NCI-H2029 (cell line): Measurements from ENCODE around the gene COX6B1.
A peak's percentile ranks its signal among the peaks of the same experiment; 100 is the strongest.
"Not testable (repeated sequence)": the region's sequence is repeated elsewhere in the genome, so short reads cannot be mapped to it uniquely, and the experiment has no call there.

Experiments used
- DNase-seq: peaks from one replicate; lab custom pipeline; 2025; lab: John Stamatoyannopoulos, UW

Gene COX6B1

DNA sequence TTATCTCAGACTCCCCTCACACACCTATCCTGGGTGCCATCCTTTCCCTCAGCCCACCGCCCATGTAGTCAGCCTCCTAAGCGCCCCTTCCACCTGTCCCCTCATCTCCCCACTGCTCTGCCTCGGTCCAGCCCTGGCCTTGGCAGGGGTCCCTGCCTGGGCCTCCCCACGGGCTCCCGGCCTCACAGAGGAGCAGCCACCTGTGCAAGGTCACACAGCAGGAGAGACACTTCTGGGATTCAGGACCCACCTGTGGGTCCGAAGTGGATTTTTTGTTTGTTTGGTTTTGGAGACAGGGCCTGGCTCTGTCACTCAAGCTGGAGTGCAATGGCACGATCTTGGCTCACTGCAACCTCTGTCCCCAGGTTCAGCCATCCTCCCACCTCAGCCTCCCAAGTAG lies 17.5 kb downstream of the COX6B1 start:
- no peak for DNase-seq

DNA sequence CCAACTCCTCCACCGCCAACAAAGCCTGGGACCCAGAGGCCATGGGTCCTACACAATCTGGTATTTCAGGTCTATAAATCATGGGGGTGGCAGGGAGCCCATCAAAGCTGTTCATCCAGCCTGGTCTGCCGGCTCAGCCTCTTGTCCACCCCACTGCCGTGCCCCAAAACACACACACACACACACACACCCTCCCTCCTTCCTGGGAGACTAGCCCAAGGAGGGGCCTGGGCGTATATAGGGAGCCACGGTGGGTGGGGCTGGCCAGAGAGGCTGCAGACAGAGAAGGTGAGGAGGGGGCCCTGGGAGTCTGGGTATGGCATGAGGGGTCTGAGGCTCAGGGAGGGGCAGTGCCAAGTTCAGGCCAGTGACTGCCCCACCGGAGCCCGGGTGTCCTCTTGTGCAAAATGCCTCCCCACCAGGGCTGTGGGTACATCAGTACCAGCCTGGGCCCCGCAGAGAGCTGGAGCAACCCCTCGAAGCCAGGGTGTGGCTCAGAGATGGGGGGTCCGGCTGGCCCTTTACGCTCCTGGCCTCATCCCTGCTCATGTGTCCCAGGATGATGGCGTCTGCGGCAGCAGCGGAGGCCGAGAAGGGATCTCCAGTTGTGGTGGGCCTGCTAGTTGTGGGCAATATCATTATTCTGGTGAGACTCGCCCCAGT lies 18.3 kb downstream of the COX6B1 start, which contains the start of gene UPK1A:
Gene UPK1A (plus strand): TSS at position 267 of the 663 bp plus-strand sequence. CDS start 296 bp downstream, at position 563.
- DNase-seq, result no peak

DNA sequence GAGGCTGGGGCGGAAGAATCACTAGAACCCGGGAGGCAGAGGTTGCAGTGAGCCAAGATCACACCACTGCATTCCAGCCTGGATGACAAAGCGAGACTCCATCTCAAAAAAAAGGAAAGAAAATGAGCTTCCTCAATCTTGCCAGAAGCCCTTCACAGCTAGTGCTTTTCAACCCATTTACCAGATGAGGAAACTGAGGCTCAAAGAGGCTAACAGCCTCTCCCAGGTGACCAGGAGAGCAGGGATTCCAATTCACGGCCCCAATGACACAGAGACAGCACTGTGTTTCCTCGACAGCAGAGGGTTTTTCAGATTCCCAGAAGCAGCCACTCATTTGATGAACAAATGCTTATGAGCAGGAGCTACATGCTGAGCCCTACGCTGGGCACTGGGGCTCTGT lies 21.4 kb downstream of the COX6B1 start:
- DNase-seq, result no peak

DNA sequence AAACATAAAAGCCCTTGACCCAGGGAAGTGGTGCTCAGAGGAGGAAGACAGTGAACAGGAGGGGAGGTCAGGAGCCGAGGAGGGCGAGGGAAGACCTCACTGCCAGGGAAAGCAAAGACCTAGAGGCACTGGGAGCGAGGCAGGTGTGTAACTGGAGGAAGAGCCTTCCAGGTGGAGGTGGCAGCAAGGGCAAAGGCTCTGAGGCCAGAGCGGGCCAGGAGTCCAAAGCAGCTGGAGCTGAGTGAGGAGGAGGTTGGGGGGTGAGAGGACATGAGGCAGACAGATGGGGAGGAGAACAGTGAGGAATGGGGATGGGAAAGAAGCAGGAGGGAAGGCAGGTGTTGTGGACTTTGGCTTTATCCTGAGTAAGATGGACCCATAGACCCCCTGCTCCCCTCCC lies 21.9 kb downstream of the COX6B1 start:
- DNase-seq, result no peak

DNA sequence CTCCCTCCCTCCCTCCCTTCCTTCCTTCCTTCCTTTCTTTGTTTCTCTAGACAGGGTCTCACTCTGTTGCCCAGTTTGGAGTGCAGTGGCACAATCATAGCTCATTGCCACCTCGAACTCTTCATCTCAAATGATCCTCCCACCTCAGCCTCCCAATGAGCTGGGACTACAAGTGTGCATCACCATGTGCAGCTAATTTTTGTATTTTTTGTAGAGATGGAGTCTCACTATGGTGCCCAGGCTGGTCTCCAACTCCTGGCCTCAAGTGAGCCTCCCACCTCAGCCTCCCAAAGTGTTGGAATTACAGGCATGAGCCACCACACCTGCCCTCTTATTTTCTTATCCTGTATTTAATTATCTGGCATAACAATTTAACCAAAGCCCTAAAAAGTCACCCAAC lies 22.6 kb downstream of the COX6B1 start:
- DNase-seq, result no peak

DNA sequence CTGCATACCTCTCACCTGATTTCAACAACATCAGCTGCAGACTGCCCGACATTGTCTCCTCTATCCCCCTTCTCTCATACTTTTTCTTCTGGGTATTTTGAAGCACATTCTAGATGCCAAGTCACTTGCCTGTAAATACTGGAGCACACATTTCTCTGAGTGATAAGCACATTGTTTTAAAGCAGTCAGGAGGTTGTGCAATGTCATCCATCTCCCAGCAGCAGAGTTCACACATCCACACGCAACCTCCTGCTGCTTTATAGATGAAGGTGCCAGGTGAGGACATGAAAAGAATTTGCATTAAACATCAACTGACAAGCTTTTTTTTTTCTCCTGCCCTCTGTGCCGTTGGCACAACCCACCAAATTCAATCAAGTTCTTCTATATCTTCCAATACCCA lies 23.7 kb downstream of the COX6B1 start:
- DNase-seq, result no peak

DNA sequence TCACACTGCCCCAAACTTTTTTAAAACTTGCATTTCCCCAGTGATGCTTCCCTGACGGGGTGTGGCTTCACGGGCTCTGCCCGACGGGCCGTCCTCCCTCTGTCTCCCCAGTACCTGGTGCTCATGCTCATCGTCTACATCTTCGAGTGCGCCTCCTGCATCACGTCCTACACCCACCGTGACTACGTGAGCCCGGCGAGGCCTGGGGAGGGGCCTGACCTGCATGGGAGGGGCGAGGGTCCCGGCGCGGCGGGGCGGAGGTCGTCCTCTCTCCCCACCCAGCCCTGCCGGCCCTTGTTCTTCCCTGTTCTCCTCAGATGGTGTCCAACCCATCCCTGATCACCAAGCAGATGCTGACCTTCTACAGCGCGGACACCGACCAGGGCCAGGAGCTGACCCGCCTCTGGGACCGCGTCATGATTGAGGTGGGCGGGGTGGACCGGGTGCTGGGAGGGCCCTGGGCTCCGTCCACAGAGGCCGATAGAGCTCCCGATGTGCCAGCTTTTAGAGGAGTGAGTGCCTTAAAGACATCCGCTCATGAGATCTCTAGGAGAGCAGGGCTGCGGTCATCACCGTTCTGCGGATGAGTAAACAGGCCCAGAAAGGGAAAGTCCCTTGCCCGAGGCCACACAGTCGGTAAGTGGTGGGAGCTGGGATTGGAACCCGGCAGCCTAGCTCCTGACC lies 25.1 kb downstream of the COX6B1 start:
- no peak for DNase-seq

DNA sequence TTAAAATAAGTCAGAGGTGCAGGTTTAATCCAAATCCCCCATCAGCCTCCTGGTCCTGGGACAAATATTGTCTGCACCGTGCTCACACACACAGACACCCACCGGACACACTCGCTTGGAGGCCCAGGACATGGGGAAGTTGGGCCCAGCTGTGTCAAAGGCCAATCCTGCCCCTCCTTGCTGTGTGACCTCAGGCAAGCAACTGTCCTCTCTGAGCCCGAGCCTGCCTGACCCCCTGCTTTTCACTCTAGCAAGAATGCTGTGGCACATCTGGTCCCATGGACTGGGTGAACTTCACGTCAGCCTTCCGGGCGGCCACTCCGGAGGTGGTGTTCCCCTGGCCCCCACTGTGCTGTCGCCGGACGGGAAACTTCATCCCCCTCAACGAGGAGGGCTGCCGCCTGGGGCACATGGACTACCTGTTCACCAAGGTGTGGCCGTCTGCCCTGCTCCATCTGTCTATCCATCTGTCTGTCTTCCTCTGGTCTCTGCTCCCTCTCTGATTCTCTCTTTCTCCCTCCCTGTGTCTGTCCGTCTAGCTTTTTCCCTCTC lies 27.5 kb downstream of the COX6B1 start:
- DNase-seq, result no peak

DNA sequence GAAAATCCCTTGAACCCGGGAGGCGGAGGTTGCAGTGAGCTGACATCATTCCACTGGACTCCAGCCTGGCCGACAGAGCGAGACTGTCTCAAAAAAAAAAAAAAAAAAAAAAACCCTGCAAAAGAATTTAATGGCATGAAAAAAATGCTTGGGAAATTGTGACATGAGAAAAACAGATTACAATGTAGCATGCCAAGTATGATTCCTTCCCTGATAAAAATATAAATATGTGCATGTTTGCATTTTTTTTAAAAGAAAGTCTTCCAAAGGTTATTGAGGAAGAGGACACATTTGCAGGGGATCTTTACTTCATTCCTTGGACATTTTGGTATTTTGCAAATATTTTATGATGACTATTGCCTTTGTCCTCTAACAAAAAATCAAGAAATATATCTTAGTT lies 41.7 kb downstream of the COX6B1 start:
- DNase-seq, result no peak

DNA sequence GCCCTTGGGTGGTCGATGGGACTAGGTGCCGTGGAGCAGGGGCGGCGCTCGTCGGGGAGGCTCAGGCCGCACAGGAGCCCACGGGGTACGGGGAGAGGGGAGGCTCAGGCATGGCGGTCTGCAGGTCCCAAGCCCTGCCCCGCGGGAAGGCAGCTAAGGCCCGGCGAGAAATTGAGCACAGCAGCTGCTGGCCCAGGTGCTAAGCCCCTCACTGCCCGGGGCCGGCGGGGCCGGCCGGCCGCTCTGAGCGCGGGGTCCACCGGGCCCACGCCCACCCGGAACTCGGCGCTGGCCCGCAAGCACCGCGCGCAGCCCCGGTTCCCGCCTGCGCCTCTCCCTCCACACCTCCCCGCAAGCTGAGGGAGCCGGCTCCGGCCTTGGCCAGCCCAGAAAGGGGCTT lies 43.0 kb downstream of the COX6B1 start:
- DNase-seq, result not testable (repeated sequence)

DNA sequence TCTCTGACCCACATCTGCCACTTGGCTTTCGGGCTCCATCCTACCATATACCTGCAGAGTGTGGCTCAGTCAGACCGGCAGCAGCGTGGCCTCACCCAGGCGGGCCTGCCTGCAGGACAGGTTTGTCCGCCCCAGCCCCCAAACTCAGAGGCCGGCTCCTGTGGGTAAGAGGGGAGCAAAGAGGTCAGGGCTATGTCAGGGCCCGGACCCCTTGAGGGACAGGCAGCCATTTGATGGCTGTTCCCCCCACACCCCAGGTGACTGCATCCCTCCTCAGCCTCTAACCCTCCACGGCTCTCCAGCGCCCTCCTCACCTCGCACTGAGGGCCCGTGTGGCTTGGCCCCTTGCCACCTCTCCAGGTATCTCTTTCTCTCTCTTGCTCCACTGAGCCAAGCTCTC lies 43.9 kb downstream of the COX6B1 start:
- peak; percentile 53 for DNase-seq

DNA sequence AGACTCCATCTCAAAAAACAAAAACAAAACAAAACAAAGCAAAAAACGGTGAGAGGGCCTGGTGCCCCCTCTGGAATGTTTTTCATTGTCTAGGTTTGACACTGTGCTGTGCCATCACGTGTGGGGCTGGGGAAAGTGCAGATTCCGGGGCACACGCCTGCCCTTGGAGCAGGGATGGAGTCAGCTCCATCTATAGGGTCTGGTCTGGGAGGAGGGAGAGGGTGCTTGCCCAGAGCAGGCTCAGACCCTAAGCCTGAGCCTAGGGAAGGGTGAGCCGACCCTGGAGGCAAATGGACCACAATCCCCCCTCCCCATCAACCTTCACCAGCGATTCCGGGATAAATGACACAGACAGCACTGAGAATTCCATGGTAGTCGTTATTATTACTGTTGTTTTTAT lies 45.3 kb downstream of the COX6B1 start:
- no peak for DNase-seq

DNA sequence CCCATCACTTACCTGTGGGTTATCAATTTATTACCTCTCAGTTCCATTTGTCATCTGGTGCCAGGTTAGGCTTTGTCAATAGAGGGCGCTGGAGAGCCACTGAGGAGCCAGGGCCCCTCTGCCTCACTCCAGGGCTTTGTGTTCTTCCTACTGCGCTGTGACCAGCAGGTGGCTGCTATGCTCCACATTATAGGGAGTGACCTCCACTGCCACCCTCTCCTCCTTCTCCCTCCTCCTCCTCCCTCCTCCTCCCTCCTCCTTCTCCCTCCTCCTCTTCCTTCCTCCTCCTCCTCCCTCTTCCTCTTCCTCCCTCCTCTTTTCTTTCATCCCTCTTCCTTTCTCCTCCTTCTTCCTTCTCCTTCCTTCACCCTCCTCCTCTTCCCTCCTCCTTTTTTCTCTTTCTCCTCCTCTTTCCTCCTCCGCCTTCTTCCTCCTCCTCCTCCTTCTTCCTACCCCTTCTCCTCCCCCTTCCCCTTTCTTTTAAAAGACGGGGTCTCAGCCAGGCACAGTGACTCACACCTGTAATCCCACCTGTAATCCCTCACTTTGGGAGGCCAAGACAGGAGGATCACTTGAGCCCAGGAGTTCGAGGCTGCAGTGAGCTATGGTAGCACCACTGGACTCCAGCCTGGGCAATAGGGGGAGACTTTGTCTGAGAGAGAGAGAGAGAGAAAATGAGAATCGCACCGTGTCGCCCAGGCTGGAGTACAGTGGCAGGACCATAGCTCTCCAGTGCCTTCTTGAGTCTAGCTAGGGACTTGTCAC lies 45.9 kb downstream of the COX6B1 start:
- DNase-seq, result peak; percentile 91

DNA sequence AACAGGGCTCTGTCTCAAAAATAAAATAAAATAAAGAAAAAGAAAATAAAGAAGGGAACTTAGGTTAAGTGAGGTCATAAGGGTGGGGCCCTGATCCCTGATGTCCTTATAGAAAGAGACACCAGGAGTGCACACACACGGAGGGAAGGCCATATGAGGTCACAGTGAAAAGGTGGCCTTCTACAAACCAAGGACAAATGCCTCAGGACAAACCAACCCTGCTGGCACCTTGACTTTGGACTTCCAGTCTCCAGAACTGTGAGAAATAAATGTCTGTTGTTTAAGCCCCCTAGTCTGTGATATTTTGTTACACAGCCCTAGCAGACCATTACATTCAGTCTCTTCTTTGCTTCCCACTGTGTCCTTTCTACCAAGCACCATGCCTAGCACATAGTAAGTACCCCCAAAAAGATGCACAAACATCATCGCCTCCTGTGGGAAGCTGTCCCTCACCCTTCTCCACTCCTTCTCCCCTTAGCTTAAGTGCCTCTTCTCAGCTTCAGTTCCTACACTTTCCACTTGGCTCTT lies 47.8 kb downstream of the COX6B1 start:
- no peak for DNase-seq

DNA sequence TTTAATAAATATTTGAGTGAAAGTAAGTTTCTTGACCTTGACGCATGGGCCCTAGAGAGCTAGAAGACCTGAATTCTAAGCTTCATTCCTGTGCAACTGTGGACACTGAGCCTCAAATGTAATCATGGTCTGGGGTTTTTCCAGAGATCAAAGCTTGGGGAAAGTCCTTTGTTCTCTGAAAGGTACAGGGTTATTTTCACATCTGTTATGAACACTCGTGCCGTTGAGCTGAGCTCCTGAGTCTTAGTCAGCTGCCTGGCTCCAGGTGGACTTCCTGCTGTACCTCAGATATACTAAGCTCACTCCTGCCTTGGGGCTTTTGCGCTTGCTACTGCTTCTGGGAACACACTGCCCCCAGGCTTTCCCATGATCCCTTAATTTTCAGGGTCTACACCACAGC lies 48.7 kb downstream of the COX6B1 start:
- no peak for DNase-seq

DNA sequence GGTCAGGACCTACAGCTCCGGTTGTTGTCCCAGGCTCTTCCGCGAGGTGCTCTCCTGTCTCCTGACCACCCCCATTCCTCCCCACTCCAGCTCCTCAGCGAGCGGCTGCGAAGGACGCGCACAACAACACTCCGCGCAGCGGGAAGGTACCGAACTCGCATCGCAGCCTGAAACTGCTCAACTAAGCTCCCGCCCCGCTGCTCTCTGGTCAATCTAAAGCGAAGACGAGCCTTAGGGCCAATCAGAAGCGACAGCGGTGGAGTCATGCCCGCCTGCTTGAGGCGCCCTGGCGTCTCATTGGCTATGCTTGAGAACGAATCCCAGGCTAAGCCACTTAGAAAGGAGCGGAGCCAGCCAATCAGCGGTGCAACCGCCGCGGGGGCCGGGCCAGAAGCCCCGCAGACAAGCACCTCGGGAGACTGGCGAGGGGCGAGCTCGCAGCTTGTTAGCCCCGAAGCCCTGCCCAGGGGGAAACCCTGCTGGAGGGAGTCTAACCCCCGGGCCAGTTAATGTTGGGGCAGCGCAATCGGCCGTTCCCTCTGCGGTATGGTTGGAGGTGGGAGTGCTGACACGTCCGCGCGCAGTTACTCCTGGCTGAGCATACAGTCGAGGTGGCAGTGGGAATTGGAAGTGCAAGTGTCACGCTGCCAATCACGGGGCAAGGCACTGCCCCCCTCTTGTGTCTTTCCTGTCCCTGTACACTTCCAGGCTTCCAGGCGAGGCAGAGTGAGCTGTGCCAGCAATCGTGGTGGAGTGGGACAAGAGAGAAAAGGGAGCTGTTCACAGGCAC lies 54.3 kb downstream of the COX6B1 start:
- peak; percentile 97 for DNase-seq

DNA sequence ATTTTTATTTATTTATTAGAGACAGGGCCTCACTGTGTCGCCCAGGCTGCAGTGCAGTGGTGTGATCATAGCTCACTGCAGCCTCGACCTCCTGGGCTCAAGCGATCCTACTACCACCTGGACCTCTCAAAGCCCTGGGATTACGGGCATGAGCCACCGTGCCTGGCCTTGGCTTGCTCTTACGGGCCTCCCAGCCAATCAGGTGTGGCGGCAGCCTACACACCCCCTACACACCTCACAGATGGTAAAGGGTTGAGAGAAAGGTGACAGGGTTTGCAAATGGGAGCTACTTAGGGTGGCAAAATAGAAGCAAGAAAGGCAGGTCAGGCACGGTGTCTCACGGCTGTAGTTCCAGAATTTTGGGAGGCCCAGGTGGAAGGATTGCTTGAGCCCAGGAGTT lies 55.2 kb downstream of the COX6B1 start:
- DNase-seq, result peak; percentile 14

DNA sequence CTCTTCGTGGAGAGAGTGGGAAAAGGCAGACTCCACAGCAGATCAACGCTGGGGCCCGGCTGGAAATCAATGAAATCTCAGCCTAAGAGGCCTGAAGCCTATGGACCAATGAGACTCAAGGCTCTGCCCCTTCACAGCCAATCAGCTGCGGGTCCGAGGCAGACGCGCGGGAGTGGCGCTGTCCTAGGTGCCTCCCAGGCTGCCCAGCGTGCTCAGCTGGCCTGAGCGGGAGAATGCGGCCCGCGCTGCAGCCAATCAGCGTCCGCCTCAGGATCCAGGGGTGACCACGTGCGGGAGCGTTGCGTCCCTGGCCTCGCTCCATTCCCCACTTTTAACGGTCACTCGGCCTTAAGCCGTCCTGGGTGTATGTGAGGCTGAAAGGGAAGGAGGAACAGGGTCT lies 56.1 kb downstream of the COX6B1 start, which contains the start of gene ZBTB32:
Gene ZBTB32 (plus strand): TSS at position 341 of the 400 bp plus-strand sequence. CDS start 10,069 bp downstream, outside the sequence.
- no peak for DNase-seq
